Stimulated activated CD4-positive, alpha-beta T cell treated with anti-CD3 and anti-CD28 coated beads, Interleukin-1b, Interleukin-23, amount 100 ng/mL, for 24 hours (primary cell): Measurements from ENCODE around the gene FNDC10.
A peak's percentile ranks its signal among the peaks of the same experiment; 100 is the strongest.
"Not testable (repeated sequence)": the region's sequence is repeated elsewhere in the genome, so short reads cannot be mapped to it uniquely, and the experiment has no call there.

Source experiments
- DNase-seq, 4 experiments: peaks; one replicate each; pipeline ENCODE4 v3.0.0-alpha.2; 2020; ENCODE audit warnings: low read depth in 4 of 4, low spot score in 1 of 4

Gene FNDC10

DNA sequence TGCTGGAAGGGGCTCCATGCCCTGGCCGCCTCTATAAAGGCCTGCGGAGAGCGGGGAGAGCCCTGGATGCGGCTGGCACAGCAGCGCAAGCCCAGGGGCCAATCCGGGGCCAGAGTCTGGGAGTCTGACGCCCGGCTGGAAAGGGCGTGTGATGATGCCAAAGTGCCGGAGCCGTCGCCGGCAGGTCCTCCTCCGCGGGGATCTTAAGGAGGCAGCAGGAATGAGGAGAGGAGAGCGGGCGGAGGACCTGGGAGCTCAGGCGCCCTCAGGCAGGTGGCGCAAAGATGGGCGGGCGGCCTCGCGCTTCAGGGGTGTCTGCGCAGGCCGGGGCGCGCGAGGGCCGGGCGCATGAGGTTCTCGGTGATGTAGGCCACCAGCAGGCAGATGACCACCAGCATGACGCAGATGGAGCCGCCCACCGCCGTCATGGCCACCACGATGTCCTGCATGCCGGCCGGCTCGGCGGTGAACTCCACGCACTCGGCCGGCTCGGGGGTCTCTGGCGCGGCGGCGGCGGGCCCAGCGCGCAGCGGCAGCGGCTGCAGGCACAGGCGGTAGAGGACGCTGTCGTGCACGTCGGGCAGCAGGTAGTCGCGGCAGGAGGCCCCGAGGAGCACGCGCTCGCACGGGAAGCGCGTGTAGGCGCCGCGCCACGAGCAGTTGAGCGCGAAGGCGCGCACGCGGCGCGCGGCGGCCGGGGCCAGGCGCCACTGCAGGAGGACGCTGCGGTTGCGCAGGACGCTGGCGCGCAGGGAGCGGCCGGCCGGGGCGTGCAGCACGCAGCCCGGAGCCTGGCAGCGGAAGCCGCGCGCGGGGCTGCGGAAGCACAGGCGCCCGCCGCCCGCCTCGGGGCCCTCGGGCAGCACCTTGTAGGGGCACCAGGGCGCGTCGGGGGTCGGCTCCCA is 653 bp downstream of the FNDC10 start:
- DNase-seq = peak in 1 of 4 experiments; percentile 21

DNA sequence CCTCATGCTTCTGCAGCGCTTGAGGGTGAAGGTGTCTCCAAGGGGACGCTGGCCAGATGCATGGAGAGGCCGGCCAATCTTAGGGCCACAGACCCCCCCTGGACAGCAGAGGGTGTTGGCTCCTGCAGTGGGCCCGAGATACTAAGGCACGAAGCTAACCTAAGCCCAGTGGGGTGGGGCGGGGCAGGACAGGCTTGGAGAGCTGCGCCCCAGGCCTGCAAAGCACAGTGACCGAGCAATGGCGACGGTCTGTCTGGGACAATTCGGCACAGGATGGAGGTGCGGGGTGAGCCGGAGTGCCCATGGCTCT is 1.3 kb downstream of the FNDC10 start:
- DNase-seq = no peak

DNA sequence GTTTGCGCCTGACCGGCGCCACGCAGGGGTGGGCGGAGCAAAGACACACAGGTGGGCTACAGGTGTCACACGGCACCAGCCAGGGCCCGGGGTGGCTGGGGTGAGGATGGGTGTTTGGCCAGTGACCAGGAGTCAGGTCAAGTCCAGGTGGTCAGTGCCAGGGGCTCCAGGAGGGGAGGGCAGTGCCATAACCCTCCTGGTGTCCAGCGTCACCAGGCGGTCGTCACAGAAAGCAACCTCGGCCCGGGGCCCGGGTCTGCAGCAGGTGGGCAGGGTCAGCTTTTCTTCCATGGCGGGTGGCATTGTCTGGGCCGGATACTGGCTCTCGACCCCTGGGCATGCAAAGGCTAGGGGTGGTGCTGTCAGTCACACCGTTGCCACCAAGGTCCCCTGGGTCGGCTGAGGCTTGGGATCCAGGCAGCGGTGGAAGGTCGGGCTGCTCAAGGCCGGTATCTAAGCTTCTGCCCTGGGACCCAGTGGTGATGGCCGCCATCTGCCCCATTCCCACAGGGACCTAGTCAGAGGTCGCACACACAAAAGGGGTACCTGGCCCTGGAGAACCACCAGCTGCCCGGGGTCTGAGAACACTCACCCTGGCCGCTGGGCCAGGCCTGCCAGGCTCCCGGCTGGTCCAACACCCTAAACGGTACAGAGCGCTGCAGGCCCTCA is 1.8 kb downstream of the FNDC10 start:
- no peak for DNase-seq

DNA sequence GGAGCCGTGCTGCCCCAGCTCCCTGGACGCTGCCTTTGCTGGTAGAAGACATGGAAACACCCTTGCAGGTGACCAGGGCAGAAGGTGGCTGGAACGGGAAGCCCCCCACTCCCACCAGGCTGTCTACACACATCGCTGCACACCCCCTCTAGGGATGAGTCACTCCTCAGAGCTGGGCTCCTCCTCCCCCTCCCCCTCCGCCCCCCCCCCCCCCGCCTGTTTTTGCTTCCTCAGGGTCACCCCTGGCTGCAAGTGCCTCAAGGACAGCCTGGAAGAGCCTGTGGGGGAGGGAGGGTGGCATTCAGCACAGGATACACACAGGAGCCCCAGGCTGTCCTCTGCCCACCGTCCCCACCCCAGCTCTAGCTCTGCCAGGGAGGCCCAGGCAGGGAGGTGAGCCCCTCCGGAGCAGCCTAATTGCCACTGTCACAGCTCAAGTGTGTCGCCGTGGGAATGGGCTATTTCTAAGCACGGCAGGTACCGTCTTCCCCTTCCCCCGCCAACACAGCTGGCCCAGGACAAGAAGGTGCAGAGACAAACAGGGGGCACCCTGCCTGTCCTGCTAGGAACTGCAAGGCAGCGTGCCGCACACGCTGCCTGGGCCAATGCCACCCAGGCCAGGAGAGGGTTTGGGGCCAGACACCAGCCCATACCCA is 2.5 kb downstream of the FNDC10 start:
- DNase-seq = no peak

DNA sequence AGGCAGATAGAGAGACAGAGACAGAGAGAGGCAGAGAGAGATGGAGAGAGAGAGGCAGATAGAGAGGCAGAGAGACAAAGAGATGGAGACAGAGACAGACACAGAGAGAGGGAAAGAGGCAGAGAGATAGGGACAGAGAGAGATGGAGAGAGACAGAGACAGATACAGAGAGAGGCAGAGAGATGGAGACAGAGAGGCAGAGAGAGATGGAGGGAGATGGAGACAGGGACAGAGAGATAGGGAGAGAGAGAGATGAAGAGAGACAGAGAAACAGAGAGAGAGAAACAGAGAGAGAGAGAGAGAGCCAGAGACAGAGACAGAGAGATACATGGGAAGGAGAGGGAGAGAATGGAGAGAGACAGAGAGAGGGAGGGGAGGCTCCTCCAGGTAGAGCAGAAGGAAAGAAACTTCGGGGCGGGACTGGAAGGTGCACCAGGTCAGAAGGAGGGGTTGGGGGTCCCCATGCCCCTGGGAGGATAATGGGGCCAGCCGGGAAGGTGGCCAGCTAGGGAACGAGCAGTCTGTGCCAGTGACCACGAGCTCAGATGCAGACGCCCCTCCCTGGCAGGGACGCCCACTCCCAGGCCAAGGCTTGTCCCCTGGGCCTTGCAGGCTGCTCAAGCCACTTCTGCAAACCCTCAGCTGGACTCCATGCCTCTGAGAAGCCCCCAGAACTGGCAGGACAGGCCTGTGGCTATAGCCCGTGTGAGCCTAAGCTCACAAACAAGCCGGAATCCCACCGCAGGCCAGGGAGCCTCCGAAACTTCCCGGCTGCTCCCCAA is 3.3 kb downstream of the FNDC10 start:
- DNase-seq = no peak

DNA sequence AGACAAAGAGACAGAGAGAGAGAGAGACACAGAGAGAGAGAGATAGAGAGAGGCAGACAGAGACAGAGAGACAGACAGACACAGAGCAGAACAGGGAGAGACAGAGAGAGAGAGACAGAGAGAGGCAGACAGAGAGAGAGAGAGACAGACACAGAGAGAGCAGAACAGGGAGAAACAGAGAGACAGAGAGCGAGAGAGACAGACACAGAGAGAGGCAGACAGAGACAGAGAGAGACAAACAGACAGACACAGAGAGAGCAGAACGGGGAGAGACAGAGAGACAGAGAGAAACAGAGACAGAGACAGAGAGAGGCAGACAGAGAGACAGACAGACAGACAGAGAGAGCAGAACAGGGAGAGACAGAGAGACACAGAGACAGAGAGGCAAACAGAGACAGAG is 4.6 kb downstream of the FNDC10 start:
- DNase-seq = not testable (repeated sequence)

DNA sequence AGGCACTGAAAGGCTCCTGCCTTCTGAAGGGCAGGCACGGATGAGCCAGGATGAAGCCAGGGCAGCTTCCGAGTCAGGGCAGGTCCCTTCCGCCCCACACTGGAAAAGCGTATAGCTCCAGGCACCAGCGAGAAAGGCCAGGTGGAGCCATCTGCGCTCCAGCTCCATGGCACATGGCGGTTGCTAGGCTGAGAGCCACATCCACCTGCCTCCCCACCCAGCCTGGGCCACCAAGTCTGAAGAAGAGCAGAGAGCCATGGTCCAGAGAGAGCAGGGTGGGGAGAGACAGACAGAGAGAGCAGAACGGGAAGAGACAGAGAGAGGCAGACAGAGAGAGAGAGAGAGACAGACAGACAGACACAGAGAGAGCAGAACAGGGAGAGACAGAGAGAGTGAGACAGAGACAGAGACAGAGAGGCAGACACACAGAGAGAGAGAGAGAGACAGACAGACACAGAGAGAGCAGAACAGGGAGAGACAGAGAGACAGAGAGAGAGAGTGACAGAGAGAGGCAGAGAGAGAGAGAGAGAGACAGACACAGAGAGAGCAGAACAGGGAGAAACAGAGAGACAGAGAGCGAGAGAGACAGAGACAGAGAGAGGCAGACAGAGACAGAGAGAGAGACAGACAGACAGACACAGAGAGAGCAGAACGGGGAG is 5.2 kb downstream of the FNDC10 start:
- no peak for DNase-seq

DNA sequence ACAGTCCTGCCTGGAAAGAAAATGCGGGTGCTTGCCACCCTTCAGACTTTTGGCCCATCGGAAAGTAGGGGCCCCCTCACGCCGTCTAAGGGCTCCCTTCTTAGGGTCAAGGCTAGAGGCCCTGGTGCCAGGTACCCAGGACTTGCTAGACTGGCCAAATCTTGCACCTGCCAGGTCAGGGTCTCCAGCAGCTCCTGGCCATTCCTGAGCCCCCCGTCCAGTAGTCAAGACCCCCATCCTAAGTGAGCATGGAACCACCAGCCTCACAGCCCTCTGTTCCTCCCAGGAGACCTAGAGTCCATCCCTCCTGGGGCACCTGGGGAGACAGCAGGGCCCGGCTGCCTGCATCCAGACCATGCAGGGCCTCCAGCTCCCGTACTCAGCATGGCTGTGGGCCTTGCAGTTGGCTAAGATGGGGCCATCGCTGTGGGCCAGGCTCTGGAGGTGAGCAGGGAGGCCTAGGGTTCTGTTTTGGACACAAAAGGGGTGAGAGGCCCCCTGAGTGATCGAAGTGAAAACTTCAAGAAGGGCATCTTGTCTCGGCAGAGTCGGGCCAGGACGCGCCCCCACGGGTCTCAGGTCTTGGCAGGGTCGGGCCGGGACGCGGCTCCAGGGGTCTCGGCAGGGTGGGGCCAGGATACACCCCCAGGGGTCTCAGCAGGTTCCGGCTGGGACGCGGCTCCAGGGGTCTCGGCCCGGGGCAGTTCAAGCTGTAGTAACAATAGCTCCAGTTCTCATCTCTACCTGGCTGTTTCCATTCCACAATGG is 5.9 kb downstream of the FNDC10 start:
- DNase-seq = no peak

DNA sequence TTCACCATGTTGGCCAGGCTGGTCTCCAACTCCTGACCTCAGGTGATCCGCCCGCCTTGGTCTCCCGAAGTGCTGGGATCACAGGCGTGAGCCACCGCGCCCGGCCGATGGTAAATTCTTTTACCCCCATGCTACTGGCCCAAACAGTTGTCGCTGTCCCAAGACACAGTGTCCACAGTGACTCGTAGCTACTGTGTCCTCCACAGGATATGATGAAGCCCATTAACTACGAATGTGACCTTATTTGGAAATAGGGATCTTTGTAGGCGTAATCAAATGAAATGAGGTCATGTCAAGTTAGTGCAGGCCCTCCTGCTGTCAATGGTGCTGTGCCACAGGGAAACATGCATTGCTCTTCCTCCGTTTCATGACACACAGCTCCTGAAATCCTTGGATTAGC is 8.5 kb downstream of the FNDC10 start:
- no peak for DNase-seq

DNA sequence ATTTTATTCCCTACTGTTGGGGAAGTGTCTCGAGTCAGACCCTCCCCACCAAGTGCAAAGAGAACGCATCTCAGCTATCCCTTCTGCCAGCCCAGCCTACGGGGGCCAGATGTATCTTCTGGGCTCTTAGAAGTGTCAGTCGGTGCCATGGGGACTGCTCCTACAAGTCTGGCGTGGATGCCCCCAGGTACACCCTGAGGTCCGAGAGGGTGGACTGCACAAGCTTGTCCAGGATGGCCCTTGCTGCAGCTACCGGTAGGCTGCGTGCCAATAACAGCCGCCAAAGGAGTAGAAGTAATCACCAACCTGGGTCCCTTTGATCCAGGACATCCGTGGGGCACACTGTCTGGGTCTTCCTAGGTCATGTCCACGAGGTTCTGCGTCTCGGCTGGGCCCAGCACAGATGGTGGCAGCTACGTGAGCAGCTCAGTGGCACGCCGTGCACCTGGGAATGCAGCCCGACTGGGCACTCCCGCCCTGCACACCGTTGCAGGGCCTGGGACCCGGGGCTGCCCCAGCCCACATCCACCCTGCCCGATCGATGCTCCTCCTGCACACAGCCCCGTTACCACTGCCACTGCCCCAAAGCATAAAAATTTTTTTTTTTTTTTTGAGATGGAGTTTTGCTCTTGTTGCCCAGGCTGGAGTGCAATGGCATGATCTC is 16.5 kb downstream of the FNDC10 start:
- DNase-seq = no peak

DNA sequence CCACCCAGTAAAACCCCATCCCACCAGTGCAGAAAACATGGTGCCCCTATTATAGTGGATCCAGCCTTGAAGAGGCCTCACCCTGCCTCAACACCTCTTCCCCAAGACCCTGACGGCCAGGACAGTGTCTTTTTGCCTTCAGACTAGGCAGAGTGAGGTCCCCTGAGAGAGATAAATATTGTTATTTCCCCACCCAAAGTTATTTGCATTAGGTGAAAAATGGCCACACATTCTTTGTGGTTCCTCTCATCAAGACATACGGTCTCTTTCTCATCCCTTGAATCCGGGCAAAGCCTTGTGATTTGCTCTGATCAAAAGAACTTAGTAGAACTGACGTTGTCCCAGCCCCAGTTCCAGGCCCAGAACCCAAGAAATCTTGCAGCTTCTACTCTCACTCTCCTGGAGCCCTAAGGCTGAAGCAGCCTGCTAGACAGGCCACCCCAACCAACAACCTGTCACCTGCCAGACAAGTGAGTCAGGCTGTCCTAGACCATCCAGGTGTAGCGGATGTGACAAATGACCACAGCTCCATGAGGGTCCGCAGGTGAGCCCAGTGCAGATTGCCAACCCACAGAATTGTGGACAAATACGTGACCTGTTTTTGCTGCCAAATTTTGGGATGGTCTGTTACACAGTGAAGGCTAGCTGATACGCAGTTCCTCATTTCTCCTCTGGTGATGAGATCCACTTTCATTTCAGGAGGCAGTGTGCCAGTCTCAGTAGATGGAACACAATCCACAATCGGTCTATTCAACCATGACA is 17.2 kb downstream of the FNDC10 start:
- DNase-seq = no peak

DNA sequence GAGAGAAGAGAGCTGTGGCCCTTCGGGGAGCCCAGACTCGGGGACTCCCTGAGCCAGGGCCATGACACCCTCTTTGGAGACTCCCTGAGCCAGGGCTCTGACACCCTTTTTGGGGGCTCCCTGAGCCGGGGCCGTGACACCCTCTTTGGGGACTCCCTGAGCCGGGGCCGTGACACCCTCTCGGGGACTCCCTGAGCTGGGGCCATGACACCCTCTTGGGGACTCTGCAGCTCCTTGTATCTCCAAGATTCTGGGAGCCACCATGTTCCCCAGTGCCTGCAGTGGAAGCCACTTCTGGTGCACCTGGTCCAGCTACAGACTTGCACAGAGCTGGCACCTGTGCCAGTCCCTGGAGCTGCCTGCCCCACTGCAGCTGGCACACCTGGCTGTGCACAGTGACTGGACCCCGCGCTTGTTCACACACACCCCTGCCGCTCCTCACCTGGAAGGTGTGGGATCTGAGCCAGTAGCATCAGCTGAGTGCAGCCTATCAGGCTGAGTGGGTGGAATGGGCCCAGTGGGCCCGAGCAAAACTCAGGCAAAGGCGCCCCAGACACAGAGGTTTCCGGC is 21.5 kb downstream of the FNDC10 start:
- no peak for DNase-seq

DNA sequence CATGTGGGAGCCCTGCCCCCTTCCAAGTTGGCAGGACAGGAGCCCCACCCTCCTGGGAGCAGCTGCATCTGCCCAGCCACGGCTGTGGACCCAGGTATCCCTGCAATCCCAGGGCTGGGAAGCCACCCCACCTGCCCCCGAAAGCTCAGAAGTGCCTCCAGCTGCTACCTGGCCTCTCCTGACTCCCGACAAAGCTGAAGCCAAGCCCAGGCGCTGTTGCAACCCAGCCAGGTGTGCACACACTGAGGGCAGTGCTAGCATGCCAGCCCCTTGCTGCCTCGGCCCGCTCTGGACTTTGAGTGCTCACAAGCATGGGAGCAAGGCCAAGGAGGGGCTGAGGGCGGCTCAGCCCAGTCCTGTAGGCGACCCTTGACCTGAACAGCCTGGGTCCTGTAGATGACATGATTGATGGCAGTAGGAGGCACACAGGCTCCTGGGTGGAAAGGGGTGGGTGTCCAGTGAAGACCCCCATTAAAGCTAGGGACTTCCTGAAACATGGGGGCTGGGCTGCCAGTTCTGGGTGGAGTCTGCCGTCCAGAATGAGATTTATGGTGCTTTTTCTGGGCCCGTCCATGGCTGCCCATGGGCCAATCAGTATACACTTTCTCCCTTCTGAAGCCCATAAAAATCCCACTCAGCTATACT is 22.4 kb downstream of the FNDC10 start:
- no peak for DNase-seq

DNA sequence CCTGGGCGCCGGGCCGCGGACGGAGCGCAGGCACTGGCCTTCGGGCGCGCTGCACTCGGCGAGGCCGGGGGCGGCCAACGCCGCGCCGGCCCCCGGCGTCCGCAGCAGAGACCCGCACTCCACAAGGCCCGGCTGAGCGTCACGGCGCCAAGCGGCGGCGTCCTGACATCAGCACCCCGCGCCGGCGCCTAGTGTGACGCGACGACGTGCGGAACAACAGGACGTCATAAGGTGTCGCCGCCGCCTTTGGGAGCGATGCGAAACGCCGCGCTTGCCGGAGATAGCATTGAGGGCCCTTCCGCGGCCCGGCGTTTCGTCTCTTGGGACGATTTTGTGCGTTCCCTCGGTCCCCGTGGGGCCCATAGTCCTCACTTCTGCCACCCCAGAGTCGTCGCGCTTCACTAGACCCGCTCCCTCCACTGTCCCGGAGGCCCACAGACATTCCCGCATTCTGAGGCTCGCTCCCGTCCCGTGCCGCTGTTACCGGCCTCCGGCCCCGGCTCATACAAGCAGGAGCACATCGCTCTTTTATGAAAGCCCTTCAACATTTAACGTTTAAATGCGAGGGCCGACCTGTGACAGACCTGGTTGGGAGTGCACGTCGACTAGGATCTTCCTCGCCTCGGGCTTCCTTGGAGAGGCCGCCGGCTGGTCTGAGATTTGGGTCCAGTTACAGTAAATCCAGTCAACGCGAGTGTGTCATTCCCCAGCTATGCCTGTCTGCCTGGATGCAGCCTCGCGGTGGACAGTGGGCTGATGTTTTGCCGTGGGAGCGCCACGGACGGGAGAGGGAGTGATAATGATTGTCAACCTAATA is 25.0 kb downstream of the FNDC10 start, which contains the start of gene SSU72:
Gene SSU72 (minus strand): TSS at position 143 of the 817 bp plus-strand sequence. CDS start 306 bp downstream, outside the sequence.
- DNase-seq = peak; percentile 85 to 92 (median 90)

DNA sequence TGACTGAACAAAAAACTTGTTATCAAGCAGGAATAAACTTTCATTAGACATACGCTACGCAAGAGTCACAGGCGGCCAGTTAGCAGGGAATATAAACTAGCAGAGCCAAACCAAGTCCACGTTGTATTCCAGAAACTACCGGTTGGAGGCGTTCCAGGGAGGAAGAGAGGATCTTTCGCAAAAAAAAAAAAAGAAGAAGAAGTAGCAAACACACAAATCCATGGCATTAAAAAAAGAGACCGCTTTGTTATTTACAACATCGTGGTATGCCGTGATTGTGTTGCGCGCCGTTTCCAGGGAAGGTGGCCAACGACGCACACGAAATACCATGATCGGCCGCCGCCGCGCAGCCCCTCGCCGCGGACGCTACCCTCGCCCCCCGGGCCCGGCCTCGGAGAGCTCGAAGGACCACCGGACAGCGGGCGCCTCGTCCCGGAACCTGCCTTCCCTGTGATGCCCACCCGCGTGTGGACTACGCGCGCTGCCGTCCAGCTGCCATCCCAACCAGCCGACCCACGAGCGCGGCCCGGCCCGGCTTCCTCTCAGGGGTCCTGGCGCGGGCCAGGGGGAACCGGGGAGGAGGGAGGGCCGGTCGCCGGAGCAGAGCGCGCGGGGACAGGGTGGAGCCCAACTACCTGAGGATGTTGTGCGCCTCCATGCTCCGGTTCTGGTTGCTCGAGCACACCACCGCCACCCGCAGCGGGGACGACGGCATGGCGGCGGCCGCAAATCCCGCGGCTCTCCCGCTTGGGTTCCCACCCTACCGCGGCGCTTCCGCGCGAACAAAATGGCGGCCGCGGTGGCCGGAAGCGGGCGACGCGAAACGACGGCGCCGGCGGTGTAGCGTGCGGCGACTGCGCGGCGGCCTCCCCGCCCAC is 25.9 kb downstream of the FNDC10 start:
- peak; percentile 33 to 54 (median 52) for DNase-seq

DNA sequence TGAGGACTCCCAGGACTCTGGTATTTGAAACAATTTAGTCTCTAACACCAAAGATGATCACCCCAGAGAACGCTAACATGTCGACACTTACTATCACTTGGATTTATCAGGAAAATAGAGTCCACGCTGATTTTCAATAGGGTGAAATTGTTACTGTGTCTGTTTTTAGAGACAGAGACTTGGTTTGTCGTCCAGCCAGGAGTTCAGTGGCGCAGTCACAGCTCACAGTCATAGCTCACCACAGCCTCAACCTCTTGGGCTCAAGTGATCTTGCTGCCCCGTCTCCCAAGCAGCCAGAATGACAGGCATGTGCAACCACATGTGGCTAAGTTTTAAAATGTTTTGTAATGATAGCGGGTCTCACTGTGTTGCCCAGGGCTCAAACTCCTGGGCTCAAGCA is 30.6 kb downstream of the FNDC10 start:
- no peak for DNase-seq
